ENCODE measurements around the gene CAMK2A. TPM values are rescaled to one million over a fixed set of nuclear protein-coding genes. Genes with fewer than 3 reads are reported as not detected.
A peak's percentile ranks its signal among the peaks of the same experiment; 100 is the strongest.

CAMK2A gene
- total RNA-seq, 1 donor from 2014 or later, result 0.30 TPM

- TF ChIP-seq CTCF (conservative IDR thresholded peaks at IDR 0.05), result no peak
- Mint-ChIP-seq H3K9me3 (no peaks in the 10 kb centered on the region), H3K4me3 (no peak overlapping the region), H3K27me3 (ENCODE audit: low read depth) (peaks cover 8% of the 10 kb centered on the region), H3K36me3 (ENCODE audit: low read depth) (no peaks in the 10 kb centered on the region), H3K27ac (ENCODE audit: unreplicated experiment) (no peak overlapping the region), H3K4me1 (peaks cover 19% of the 10 kb centered on the region)
- DNase-seq (ENCODE audit: low read depth, low spot score), result no peak
Measured at GRCh38 chr5:150265870-150266383, 23.6 kb downstream of the CAMK2A start.

GRCh38 chr5:150264667-150265603 lies 24.6 kb downstream of the CAMK2A start:
- no peak for DNase-seq (ENCODE audit: low read depth, low spot score)
- Mint-ChIP-seq H3K4me1 (peaks cover 14% of the 10 kb centered on the region), H3K27ac (ENCODE audit: unreplicated experiment) (peak overlapping the region; percentile 78), H3K36me3 (ENCODE audit: low read depth) (no peaks in the 10 kb centered on the region), H3K4me3 (no peak overlapping the region), H3K27me3 (ENCODE audit: low read depth) (peaks cover 10% of the 10 kb centered on the region), H3K9me3 (no peaks in the 10 kb centered on the region)
- TF ChIP-seq CTCF (conservative IDR thresholded peaks at IDR 0.05), result no peak

- Mint-ChIP-seq H3K4me3 (no peak overlapping the region), H3K27me3 (ENCODE audit: low read depth) (peaks cover 10% of the 10 kb centered on the region), H3K9me3 (no peaks in the 10 kb centered on the region), H3K27ac (ENCODE audit: unreplicated experiment) (peak overlapping the region; percentile 76), H3K36me3 (ENCODE audit: low read depth) (no peaks in the 10 kb centered on the region), H3K4me1 (peaks cover 14% of the 10 kb centered on the region)
- DNase-seq (ENCODE audit: low read depth, low spot score), result no peak
- TF ChIP-seq CTCF (conservative IDR thresholded peaks at IDR 0.05), result no peak
Measured at GRCh38 chr5:150263801-150264621, 25.6 kb downstream of the CAMK2A start.

- Mint-ChIP-seq H3K4me3 (no peak overlapping the region), H3K36me3 (ENCODE audit: low read depth) (no peaks in the 10 kb centered on the region), H3K4me1 (peaks cover 17% of the 10 kb centered on the region), H3K27ac (ENCODE audit: unreplicated experiment) (peak overlapping the region; percentile 1), H3K27me3 (ENCODE audit: low read depth) (peaks cover 10% of the 10 kb centered on the region), H3K9me3 (no peaks in the 10 kb centered on the region)
- TF ChIP-seq CTCF (conservative IDR thresholded peaks at IDR 0.05), result no peak
- DNase-seq (ENCODE audit: low read depth, low spot score), result no peak
Measured at GRCh38 chr5:150263375-150263775, 26.2 kb downstream of the CAMK2A start.

- Mint-ChIP-seq H3K4me3 (no peak overlapping the region), H3K9me3 (no peaks in the 10 kb centered on the region), H3K4me1 (peaks cover 26% of the 10 kb centered on the region), H3K27me3 (ENCODE audit: low read depth) (peaks cover 10% of the 10 kb centered on the region), H3K36me3 (ENCODE audit: low read depth) (no peaks in the 10 kb centered on the region), H3K27ac (ENCODE audit: unreplicated experiment) (no peak overlapping the region)
- DNase-seq (ENCODE audit: low read depth, low spot score), result no peak
- TF ChIP-seq CTCF (conservative IDR thresholded peaks at IDR 0.05), result no peak
Measured at GRCh38 chr5:150262502-150262901, 27.1 kb downstream of the CAMK2A start.

Data from neural crest cell (in vitro differentiated cells).